ENCODE results near the gene HMGN1. TPM values are rescaled to one million over a fixed set of nuclear protein-coding genes. Genes with fewer than 3 reads are reported as not detected.
A peak's percentile ranks its signal among the peaks of the same experiment; 100 is the strongest.

HMGN1 gene
- total RNA-seq, 4 donors from 2014 or later = 58.4 to 82.2 (median 59.6) TPM

DNA sequence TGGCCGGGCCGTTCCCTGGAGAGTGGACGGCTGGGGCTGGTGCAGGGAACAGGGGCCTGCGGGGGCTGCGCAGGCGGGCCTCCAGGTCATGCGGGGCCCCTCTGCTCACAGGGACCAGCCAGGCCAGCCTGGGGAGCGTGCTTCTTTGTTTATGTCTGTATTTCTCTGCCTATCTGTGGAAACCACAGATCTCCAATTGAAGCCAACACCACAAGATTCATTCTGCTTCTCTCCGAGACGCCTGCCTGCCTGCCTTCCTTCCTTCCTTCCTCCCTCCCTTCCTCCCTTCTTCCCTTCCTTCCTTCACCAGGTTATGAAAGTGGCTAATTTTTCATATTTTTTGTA is 39.9 kb upstream of the HMGN1 start:
- peaks cover 2 to 35% (median 9%) of the 10 kb centered on the region in 3 donors for H3K36me3 ChIP-seq
- H3K4me1 ChIP-seq = peaks cover 0 to 35% (median 7%) of the 10 kb centered on the region in 4 donors
- TF ChIP-seq, protein P1, sequence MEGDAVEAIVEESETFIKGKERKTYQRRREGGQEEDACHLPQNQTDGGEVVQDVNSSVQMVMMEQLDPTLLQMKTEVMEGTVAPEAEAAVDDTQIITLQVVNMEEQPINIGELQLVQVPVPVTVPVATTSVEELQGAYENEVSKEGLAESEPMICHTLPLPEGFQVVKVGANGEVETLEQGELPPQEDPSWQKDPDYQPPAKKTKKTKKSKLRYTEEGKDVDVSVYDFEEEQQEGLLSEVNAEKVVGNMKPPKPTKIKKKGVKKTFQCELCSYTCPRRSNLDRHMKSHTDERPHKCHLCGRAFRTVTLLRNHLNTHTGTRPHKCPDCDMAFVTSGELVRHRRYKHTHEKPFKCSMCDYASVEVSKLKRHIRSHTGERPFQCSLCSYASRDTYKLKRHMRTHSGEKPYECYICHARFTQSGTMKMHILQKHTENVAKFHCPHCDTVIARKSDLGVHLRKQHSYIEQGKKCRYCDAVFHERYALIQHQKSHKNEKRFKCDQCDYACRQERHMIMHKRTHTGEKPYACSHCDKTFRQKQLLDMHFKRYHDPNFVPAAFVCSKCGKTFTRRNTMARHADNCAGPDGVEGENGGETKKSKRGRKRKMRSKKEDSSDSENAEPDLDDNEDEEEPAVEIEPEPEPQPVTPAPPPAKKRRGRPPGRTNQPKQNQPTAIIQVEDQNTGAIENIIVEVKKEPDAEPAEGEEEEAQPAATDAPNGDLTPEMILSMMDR (IDR thresholded peaks at IDR 0.05) = peak in 1 of 5 experiments; percentile 8
- no peak for TF ChIP-seq POLR2A (IDR thresholded peaks at IDR 0.05)
- H3K4me3 ChIP-seq = peak overlapping the region; percentile 32 to 51 (median 36)
- no peak for DNase-seq (ENCODE audit: low spot score in 2 of 2)
- no peaks in the 10 kb centered on the region for H3K9me3 ChIP-seq
- H3K27ac ChIP-seq = peak overlapping the region in 2 of 4 donors; percentile 65 to 77
- no peaks in the 10 kb centered on the region for H3K27me3 ChIP-seq
- WGBS, 2 donors = 2 to 4% methylated on average over 9 to 10 of the region's 10 CpGs

DNA sequence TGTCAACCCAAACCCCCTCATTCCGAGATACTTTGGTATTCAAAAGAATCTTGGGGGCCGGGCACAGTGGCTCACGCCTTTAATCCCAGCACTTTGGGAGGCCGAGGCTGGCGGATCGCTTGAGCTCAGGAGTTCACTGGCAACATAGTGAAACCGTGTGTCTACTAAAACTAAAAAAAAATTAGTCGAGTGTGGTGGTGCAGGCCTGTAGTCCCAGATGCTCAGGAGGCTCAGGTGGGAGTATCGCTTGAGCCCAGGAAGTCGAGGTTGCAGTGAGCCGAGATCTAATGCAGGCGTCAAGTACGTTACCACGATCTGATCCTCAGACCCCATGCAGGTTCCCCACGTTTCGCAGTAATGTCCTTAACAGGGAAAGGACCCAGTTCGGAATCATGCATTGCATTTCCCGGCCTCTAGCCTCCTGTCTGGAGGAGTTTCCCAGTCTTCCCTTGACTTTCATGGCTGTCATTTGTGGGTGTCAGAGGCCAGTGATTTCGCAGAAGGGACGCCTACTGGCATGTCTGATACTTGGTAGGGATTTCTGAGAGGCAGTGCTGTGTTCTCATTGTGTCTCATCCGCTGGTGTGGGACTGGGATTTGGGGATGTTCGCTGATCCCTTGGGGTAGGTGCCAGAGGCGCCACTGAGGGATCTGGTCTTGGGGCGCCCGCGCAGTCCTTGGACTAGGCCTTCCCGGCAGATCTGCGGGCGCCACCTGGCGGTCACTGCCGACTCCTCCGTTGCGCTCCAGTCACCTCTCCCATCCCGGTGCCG is 39.3 kb upstream of the HMGN1 start:
- peak overlapping the region; percentile 65 to 81 (median 72) for H3K27ac ChIP-seq
- H3K9me3 ChIP-seq = no peaks in the 10 kb centered on the region
- no peaks in the 10 kb centered on the region for H3K27me3 ChIP-seq
- peak; percentile 83 to 87 for DNase-seq (ENCODE audit: low spot score in 2 of 2)
- TF ChIP-seq, protein P1 (IDR thresholded peaks at IDR 0.05) = peak; percentile 88 to 93 (median 92)
- TF ChIP-seq POLR2A (IDR thresholded peaks at IDR 0.05) (no peak), EP300 (IDR thresholded peaks at IDR 0.05) (peak in 1 of 2 donors; percentile 43)
- peaks cover 2 to 35% (median 9%) of the 10 kb centered on the region in 3 donors for H3K36me3 ChIP-seq
- H3K4me1 ChIP-seq = peaks cover 0 to 35% (median 7%) of the 10 kb centered on the region in 4 donors
- 26 to 39% methylated on average over 24 of the region's 35 CpGs for WGBS, 2 donors
- peak overlapping the region; percentile 32 to 51 (median 36) for H3K4me3 ChIP-seq

DNA sequence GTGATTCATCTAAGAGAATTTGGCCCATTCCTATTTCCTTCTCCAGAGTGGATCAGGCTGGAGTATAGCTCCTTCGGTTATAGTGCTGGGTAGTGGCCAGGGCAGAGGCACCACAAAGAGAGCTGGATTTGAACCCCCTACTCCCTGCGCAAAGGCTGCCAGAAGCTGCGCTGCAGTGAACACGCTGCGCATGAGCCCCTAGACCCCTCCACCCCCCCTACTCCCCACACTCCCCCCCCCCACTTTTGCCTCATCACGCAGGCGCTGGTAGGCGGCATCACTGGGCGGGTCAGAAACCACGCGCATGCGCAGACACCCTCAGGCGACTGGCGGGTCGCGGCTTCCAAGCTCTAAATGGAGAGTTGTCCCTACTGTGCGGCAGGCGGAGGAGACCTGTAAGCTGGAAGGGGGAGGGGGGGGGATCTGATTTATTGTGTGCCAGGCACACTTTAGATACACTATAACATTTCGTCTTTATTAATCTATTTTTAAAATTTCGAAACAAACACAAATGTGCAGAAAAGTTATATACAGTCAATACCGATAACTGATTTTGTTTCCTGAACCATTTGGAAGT is 38.7 kb upstream of the HMGN1 start:
- Histone ChIP-seq H3K9me3 (no peaks in the 10 kb centered on the region), H3K36me3 (peaks cover 0 to 32% (median 9%) of the 10 kb centered on the region in 3 donors), H3K4me3 (peak overlapping the region; percentile 32 to 51 (median 36)), H3K27me3 (no peaks in the 10 kb centered on the region), H3K4me1 (peaks cover 0 to 35% (median 7%) of the 10 kb centered on the region in 4 donors), H3K27ac (peak overlapping the region; percentile 65 to 81 (median 72))
- DNase-seq (ENCODE audit: low spot score in 2 of 2) = peak; percentile 77 to 79
- 6 to 30% methylated on average over 21 of the region's 21 CpGs for WGBS, 2 donors
- TF ChIP-seq, protein P1 (IDR thresholded peaks at IDR 0.05) = no peak
- TF ChIP-seq EP300 (IDR thresholded peaks at IDR 0.05) (no peak), POLR2A (IDR thresholded peaks at IDR 0.05) (no peak)

DNA sequence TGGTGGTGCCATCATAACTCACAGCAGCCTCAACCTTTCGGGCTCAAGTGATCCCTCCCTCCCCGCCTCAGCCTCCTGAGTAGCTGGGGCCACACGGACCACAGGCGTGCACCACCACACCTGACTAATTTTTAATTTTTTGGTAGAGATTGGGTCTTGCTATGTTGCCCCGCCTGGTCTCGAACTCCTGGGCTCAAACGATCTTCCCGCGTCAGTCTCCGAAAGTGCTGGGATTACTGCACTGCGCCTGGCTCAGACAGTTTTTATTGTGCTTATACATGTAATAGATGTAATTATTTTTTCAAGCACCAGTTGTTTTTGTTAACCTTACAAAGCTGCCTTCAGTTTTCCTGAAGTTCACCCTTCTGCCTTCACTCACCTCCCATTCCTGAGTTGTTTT is 38.0 kb upstream of the HMGN1 start:
- Histone ChIP-seq H3K4me3 (peak overlapping the region in 3 of 4 donors; percentile 32 to 51 (median 34)), H3K9me3 (no peaks in the 10 kb centered on the region), H3K4me1 (peaks cover 0 to 36% (median 8%) of the 10 kb centered on the region in 4 donors), H3K36me3 (peaks cover 0 to 26% (median 2%) of the 10 kb centered on the region in 3 donors), H3K27me3 (no peaks in the 10 kb centered on the region), H3K27ac (peak overlapping the region in 3 of 4 donors; percentile 65 to 81 (median 77))
- WGBS, 2 donors = 95 to 98% methylated on average over 11 of the region's 11 CpGs
- TF ChIP-seq EP300 (IDR thresholded peaks at IDR 0.05) (no peak), POLR2A (IDR thresholded peaks at IDR 0.05) (no peak)
- TF ChIP-seq, protein P1 (IDR thresholded peaks at IDR 0.05) = no peak
- DNase-seq (ENCODE audit: low spot score in 2 of 2) = no peak

DNA sequence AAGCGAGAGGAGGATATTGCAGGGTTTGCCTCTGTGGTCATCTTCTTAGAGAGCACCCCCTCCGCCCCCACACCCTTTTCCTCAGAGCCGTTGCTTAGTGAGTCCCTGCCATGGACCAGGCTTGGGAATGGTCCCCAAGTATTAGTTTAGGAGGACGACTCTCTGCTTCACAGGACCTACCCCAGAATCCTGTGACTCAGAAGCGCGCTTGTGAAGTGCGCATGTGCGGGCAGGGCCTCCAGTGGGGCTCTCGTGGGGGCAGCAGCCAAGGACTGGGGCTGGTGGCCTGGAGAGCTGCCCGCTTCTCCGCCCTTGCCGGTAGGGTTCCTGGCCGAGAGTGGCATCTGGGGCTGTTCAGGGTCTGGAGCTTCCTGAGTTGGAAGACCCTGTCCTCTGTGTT is 37.3 kb upstream of the HMGN1 start:
- 52 to 68% methylated on average over 10 to 13 of the region's 13 CpGs for WGBS, 2 donors
- TF ChIP-seq EP300 (IDR thresholded peaks at IDR 0.05) (no peak), POLR2A (IDR thresholded peaks at IDR 0.05) (no peak)
- TF ChIP-seq, protein P1 (IDR thresholded peaks at IDR 0.05) = no peak
- Histone ChIP-seq H3K9me3 (no peaks in the 10 kb centered on the region), H3K36me3 (peaks cover 0 to 19% (median 0%) of the 10 kb centered on the region in 3 donors), H3K27me3 (no peaks in the 10 kb centered on the region), H3K4me1 (peaks cover 0 to 43% (median 13%) of the 10 kb centered on the region in 4 donors), H3K4me3 (peak overlapping the region in 3 of 4 donors; percentile 28 to 47 (median 39)), H3K27ac (peak overlapping the region; percentile 55 to 81 (median 72))
- DNase-seq (ENCODE audit: low spot score in 2 of 2) = no peak
